GM21825 (cell line): ENCODE data around the gene PKN1.

Source experiments
- ATAC-seq: cut with Tn5 transposase; IDR thresholded peaks from one replicate; pipeline ENCODE4 v1.9.1; 2021; ENCODE audit warnings: mild to moderate bottlenecking, moderate library complexity; ENCODE audit not compliant: unreplicated experiment

The PKN1 gene

DNA sequence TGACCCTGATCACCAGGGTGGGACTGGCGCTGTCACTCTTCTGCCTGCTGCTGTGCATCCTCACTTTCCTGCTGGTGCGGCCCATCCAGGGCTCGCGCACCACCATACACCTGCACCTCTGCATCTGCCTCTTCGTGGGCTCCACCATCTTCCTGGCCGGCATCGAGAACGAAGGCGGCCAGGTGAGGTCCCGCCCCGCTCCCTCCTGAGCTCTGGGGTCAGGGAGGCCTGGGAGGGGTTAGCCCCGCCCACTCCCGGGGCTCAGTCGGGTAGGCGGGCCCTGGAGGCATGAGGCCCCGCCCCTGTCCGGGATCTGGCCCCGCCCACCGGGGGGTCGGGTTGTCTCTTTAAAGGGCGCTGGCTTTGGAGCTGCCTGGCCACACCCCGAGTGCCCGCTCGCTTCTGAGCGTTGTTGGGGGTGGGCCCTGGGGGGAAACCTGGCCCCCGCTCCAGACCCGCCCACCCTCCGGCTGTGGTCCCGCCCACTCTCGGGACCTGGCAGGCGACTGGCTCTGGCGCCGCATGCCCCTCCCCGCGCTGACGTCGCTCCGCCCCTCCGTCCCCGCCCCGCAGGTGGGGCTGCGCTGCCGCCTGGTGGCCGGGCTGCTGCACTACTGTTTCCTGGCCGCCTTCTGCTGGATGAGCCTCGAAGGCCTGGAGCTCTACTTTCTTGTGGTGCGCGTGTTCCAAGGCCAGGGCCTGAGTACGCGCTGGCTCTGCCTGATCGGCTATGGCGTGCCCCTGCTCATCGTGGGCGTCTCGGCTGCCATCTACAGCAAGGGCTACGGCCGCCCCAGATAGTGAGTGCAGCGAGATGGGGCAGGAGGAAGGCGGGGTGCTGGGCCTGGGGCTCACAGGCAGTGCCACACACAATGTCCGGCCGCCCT, 27.1 kb upstream of the PKN1 start:
- peak; percentile 52 for ATAC-seq

- no peak for ATAC-seq
Observed at GRCh38 chr19:14406645-14407401, 26.3 kb upstream of the PKN1 start.

DNA sequence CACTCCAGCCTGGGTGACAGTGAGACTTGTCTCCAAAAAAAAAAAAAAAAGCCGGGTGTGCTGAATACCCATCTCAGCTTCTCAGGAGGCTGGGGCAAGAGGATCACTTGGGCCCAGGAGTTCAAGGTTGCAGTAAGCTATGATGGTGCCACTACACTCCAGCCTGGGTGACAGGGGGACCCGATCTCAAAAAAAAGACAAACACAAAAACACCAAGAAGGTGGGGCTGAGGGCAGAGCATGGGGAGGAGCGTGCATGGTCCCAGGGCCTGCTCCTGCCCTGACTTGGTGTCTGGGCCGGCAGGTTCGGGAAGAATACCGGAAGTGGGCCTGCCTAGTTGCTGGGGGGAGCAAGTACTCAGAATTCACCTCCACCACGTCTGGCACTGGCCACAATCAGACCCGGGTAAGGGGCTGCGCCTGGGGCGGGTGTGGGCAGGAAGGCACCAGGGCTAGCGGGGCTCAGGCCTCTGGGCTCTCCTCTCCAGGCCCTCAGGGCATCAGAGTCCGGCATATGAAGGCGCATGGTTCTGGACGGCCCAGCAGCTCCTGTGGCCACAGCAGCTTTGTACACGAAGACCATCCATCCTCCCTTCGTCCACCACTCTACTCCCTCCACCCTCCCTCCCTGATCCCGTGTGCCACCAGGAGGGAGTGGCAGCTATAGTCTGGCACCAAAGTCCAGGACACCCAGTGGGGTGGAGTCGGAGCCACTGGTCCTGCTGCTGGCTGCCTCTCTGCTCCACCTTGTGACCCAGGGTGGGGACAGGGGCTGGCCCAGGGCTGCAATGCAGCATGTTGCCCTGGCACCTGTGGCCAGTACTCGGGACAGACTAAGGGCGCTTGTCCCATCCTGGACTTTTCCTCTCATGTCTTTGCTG, 25.3 kb upstream of the PKN1 start:
- ATAC-seq: no peak

DNA sequence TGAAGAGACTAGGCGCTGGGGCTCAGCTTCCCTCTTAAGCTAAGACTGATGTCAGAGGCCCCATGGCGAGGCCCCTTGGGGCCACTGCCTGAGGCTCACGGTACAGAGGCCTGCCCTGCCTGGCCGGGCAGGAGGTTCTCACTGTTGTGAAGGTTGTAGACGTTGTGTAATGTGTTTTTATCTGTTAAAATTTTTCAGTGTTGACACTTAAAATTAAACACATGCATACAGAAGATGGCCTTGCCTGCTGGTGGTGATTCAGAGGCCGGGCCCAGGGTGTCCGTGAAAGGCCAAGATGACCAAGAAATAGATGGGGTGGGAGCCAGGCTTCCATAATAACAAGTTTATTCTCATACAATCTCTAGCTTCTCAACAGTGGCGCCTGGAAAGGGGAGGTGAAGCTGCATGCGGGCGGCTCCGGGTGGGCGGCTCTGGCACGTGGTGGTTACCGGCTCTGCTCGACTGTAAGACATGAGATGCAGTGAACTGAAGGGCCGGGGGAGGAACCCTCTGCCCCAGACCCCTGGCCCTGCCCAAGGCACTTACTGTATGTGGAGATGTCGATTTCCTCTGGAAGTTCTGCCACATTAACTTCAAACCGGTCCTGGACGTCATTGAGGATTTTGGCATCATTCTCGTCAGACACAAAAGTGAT, 24.5 kb upstream of the PKN1 start:
- no peak for ATAC-seq

DNA sequence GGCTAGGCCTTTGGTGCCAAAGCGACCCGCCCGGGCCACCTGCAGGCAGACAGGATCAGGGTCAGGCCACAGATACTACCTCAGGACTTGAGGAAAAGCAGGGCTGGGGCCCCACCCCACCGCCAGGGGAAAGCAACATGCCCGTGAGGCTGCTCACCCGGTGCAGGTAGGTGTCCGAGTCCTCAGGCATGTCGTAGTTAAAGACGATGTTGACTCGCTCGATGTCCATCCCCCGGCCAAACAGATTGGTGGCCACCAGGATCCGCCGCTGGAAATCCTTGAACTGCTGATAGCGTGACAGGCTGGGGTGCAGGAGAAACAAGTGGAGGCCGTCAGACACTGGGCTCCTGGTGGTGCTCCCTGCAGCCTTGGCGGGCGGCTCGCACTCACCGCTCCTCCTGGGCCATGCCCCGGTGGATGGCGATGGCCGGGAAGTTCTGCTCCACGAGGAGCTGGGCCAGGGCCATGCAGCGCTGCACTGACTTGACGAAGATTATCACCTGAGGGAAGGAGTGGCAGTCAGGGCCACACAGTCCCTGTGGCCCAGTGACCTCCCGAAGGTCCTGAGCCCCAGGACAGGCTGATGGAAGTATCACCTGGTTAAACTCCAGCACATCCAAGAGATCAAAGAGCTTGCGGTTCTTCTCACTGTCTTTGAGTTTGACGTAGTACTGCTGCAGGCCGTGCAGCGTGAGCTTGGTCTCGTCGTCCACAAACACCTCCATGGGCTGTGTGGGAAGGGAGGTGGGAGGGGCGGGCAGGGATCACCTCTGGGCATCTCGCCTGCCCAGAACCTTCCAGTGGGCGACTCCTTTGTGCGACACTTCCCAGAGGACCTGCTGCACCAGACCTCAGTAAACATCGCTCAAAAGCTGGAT, 23.7 kb upstream of the PKN1 start:
- no peak for ATAC-seq

DNA sequence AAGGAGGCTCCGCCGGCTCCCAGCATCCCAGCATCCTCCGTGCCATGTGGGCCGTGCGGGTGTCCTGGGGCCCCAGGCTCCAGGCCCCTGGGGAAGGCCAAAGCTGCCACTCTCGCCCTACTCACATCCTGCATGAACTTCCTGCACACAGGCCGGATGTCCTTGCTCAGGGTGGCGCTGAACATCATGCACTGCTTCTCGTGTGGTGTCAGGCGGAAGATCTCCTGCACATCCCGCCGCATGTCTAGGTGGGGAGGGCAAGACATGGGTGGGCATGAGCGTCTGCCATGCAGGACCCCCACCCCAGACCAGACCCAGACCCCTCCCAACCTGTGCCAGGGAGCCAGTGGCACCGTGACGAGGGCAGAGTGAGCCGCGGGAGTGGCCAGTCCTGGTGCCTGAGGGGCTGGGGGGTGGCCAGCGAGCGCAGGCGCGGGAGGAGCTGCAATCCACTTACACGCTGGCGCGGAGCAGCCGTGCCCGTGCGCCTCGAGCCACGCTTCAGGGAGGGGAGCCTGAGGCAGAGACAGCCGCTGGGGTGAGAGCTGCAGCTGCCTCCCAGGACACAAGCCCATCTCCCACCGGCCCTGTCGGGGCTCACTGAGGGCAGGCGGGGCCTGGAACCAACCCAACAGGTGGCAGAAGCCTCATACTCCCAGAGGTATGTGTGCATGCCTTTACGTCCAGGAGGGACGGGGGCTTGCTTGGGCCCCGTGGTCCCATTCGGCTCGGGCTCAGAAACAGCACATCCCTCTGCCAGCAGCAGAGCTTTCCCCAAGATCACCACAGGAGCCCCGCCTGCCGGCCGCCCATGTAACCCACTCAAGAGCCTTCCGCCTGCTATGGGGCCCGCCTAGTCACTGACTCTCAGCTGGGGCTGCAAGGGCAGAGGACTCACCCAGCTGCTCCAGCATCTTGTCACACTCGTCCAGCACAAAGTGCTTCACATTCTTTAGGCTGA, 22.7 kb upstream of the PKN1 start:
- no peak for ATAC-seq

DNA sequence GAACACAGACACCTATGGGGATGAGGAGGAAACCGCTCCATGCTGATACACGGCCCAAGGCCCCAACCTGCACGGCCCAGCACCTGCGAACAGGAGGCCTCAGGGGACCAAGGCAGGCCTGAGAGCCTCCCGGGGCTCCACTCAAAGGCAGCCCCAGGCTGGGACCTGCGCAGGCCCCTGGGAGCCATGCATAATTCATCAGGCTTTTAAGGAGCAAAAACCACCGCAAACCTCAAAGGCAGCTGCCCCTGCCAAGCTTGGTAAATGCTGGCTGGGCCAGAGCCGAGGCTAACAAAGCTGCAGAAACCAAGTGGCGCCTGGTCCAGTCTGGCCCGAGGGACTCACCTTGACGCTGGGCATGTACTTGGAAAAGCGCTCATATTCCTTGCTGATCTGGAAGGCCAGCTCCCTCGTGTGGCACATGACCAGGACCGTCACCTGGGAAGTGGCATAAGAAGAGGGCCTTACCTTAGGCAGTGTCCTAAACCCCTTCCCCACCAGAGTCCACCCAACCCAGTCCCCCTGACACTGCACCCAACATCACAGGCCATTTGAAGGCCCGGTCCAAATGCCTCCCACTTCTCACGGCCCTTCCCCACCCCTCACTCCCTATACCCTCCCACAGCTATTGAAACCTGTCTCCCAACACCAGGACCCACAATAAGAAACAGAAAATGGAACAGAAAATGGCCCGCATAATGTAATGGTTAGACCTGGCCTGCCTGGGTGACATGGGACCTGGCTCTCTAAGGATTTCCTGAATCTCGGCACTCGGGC, 21.8 kb upstream of the PKN1 start:
- ATAC-seq: no peak

DNA sequence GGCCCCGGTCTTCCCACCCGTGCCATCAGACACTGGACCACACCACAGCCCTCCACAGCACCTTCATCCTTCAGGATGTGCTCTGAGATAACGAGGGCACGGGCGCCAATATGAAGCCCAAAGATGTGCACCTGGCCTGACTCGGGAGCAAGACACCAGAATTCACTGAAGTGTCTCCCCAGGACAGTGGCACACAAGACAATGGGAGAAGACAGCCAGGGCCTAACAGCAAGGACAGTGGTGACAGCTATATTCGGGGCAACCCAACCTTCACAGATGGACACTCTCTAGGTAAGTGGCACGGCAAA, 21.2 kb upstream of the PKN1 start:
- ATAC-seq: no peak

DNA sequence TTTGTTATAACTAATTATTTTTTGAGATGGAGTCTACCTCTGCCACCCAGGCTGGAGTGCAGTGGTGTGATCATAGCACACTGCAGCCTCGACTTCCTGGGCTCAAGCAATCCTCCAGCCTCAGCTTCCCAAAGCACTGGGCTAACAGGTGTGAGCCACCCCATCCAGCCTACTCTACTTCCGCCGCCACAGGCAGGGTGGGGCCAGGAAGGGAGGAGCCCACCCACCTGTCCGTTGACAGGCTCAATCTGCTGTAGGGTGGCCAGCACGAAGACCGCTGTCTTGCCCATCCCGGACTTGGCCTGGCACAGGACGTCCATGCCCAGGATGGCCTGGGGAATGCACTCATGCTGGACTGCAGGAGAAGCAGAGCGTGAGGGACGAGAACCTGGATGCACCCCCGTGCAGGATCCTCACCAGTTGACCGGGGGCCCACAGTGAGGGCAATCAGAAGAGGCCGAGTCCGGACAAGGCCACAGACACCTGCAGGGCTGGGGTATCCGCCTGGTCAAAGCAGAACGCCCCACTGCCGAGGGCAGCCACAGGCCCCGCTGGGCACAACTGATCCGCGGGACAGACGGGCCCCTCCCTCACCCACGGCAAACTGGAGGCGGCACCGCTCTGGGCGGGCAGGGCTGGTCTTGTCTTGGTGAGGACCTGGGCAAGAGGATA, 20.6 kb upstream of the PKN1 start:
- ATAC-seq: no peak

DNA sequence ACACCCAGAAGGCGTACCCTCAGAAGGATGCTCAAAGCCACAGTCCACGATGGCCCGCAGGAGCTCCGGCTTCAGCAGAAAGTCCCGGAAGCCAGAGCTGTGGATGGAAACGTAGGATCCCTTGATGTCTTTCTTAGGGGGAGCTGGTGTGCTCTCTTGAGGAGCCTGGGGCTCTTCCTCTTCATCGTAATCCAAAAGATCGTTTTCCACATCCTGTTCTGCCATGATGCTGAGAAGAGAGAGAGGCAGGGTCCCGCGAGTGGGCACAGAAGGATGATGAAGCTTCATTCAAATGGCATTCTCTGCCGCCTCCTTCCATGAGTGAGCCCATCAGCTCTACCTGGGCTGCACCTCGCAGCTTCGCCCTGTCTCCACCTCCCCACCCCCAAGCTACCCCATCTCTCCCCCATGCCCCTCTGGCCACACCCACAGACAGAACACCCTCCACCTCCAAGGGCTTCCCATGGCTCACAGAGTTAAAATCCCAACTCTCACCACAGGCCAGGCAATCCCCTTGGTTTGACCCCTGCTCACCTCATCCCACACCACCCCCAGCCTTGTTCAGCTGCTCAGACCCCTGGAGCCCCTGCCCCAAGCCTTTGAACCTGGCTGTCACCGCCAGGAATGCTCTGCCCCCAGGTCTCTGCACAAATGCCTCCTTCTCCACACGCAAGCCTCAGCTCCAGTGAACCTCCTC, 20.0 kb upstream of the PKN1 start:
- no peak for ATAC-seq

GRCh38 chr19:14413693-14414181, 19.4 kb upstream of the PKN1 start:
- ATAC-seq: no peak

- ATAC-seq: no peak
Observed at GRCh38 chr19:14414926-14415690, 18.0 kb upstream of the PKN1 start.

- ATAC-seq: no peak
Observed at GRCh38 chr19:14416817-14417231, 16.3 kb upstream of the PKN1 start.

DNA sequence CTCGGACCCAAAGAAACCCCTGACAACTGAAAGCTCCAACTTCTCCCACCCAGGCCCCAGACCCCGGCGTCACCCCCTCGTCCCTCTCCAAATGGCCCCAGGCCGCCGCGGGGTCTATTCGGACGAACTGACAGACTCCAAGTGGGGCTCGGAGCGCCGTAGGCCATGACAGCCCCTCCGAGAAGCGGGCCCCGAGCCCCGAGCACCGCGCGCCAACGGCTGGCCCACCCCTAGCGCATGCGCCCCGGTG, 14.3 kb upstream of the PKN1 start:
- ATAC-seq: peak; percentile 39

DNA sequence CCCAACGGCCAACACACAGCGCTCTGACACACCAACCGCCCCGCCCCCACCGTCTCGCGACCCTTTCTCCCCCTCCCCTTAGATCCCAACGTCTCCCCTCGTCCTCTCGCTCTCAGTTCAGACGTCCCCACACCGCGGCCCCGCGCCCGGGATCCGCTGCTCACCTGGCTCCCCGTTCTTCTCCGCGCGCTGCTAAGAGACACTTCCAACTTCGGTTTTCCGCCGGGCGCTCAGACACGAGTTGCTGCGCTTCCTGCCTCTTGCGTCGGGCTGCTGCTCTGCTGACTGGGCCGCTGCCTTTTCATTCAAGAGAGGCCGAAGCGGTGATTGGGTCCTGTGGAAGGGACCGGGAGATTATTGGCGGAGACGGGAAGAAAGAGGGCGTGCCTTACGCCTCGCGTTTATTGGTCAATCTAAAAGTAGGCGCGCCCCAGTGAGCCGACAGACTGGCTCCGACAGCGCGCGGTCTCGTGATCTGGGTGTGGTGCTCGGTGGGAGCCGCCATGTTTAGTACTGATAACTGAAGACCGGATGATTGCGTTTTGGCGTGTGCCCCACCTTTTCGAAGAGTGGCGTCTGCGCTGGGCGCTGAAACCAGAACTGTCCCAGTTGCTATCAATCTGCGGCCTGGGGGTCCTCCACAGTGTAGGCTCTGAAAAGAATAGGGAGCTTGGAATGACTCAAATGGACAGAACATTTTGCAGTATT, 13.8 kb upstream of the PKN1 start, which contains the start of gene DDX39A:
Gene DDX39A, minus strand, starts transcription at position 236 of the 708 bp plus-strand sequence. CDS start 6,121 bp downstream, outside the sequence.
- peak; percentile 80 for ATAC-seq
